Uterus (tissue), 4 donors: Measurements from ENCODE around the gene RPL32. TPM values are rescaled to one million over a fixed set of nuclear protein-coding genes. Genes with fewer than 3 reads are reported as not detected.

Source experiments
- DNase-seq, 2 donors: peaks; one replicate each; pipeline ENCODE4 v3.0.0-alpha.2; 2019 to 2020
- H3K27ac ChIP-seq, 2 donors: fragments of 200-600 bp; sonication (generic); 1 replicate in 1 of 2; 2 replicates in 1 of 2; pipeline ENCODE4 v1.5.1; 2016 to 2018
- H3K27me3 ChIP-seq, 2 donors: fragments of 200-600 bp; sonication (generic); one replicate each; pipeline ENCODE4 v1.5.1; 2018 to 2019; ENCODE audit warnings: control low read depth in 1 of 2
- H3K36me3 ChIP-seq, 2 donors: fragments of 200-600 bp; sonication (generic); one replicate each; pipeline ENCODE4 v1.5.1; 2019; ENCODE audit warnings: control low read depth in 1 of 2
- H3K4me1 ChIP-seq, 2 donors: fragments of 200-600 bp; sonication (generic); one replicate each; pipeline ENCODE4 v1.5.1; 2018 to 2019; ENCODE audit warnings: control low read depth in 1 of 2
- H3K4me3 ChIP-seq, 2 donors: fragments of 200-600 bp; sonication (generic); 1 replicate in 1 of 2; 2 replicates in 1 of 2; pipeline ENCODE4 v1.5.1; 2018 to 2019; ENCODE audit warnings: mild to moderate bottlenecking in 1 of 2
- H3K9me3 ChIP-seq, 2 donors: fragments of 200-600 bp; sonication (generic); one replicate each; pipeline ENCODE4 v1.5.1; 2019; ENCODE audit warnings: control low read depth in 1 of 2
- POLR2A ChIP-seq, 2 donors: fragments of 450-650 bp; IDR thresholded peaks; one replicate each; pipeline ENCODE4 v1.6.1; 2016; ENCODE audit warnings: antibody characterized with exemption in 2 of 2, mild to moderate bottlenecking in 1 of 2, moderate library complexity in 1 of 2
- intact Hi-C: fragments of 100-400 bp; cut with DNase I; formaldehyde crosslinking; loops from one replicate; pipeline ENCODE4 v1.15.1; 2023; ENCODE audit warnings: low total_unique reads
- total RNA-seq, 4 donors: library from RNA; depleted of rRNA in 3 of 4; stranded (reverse); fragments of >200 nt in 3 of 4; gene quantifications; one replicate each; pipeline versions ENCODE4 v1.1.0 to v1.2.4, GENCODE V29; 2014 to 2023
- TF ChIP-seq, protein P1 (sequence below), 4 experiments: fragments of 200-600 bp in 2 of 4; fragments of 450-650 bp in 2 of 4; sonication (generic) in 2 of 4; IDR thresholded peaks; one replicate each; pipeline ENCODE4 v1.5.1; 2016 to 2019; ENCODE audit warnings: antibody characterized with exemption in 4 of 4, mild to moderate bottlenecking in 2 of 4, moderate library complexity in 1 of 4
- donor health status: DM: yes; HTN: yes; CAD: no.

Gene RPL32
- total RNA-seq, 4 donors from 2014 or later, result 538 to 9,435 (median 3,478) TPM

DNA sequence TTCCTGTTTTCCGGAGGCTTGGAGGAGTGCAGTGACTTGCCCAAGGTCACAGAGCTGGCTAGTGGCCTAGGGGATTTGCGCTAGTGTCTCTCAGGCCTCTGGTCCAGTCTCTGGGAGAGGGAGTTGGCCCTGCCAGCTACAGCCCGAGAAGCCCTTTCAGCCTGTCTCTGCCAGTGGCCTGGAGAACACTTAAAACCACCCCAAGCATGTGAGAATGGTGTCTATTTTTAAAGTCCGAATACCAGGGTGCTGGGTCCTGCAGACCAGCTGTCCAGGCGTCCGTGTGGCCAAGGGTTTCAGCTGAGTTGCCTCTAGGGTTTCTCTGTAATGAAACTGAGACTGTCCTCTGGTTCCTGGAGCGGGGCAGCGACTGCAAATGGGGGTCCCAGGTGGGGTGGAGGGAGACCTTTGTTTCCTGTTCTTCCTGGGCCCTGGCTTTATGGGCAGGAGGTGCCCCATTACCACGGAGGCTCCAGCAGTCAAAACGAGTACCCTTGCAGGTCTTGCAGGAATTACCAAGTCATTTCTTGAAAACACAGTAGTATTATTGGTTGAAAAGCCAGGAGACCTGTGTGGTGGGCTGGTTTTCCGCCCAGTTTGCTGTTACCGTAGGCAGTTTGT is 42.7 kb downstream of the RPL32 start:
- Histone ChIP-seq H3K27ac (peak overlapping the region; percentile 91 to 96), H3K4me1 (no peaks in the 10 kb centered on the region), H3K36me3 (no peaks in the 10 kb centered on the region), H3K27me3 (no peaks in the 10 kb centered on the region), H3K9me3 (no peaks in the 10 kb centered on the region), H3K4me3 (no peak overlapping the region)
- intact Hi-C loops, result no loop called here
- no peak for TF ChIP-seq POLR2A (IDR thresholded peaks at IDR 0.05)
- TF ChIP-seq, protein P1, sequence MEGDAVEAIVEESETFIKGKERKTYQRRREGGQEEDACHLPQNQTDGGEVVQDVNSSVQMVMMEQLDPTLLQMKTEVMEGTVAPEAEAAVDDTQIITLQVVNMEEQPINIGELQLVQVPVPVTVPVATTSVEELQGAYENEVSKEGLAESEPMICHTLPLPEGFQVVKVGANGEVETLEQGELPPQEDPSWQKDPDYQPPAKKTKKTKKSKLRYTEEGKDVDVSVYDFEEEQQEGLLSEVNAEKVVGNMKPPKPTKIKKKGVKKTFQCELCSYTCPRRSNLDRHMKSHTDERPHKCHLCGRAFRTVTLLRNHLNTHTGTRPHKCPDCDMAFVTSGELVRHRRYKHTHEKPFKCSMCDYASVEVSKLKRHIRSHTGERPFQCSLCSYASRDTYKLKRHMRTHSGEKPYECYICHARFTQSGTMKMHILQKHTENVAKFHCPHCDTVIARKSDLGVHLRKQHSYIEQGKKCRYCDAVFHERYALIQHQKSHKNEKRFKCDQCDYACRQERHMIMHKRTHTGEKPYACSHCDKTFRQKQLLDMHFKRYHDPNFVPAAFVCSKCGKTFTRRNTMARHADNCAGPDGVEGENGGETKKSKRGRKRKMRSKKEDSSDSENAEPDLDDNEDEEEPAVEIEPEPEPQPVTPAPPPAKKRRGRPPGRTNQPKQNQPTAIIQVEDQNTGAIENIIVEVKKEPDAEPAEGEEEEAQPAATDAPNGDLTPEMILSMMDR (IDR thresholded peaks at IDR 0.05), result no peak
- no peak for DNase-seq

DNA sequence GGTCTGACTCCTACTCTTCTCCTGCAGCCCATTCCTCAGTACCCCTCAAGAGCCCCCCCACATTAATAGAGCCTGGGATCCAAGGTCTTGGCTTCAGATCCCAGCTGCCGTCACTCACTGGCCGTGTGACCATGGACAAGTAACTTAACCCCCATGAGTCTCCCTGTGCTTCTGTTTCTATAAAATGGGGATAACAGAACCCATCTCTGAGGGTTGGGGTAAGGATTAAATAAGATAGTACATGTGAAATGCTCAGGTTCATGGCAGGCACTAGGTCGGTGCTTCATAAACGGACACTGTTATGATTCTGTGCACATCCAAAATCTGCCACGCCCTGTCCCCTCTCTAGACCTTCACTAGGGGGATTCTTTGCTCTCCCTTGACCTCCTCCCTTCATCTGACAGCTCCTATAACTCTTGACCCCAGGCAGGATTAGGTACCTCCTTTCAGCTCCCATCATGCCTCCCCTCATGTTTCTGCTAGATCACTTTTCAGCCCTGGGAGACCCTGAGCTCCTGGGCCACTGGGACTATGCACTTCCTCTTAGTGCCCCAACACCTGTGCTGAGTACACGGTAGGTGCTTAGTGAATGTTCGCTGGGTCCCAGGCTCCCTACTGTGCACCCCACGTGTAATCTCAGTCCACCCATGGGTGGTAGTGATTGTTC is 43.3 kb downstream of the RPL32 start:
- Histone ChIP-seq H3K27ac (peak overlapping the region; percentile 91 to 96), H3K27me3 (no peaks in the 10 kb centered on the region), H3K4me1 (no peaks in the 10 kb centered on the region), H3K36me3 (no peaks in the 10 kb centered on the region), H3K9me3 (no peaks in the 10 kb centered on the region), H3K4me3 (no peak overlapping the region)
- TF ChIP-seq, protein P1 (IDR thresholded peaks at IDR 0.05), result no peak
- no peak for TF ChIP-seq POLR2A (IDR thresholded peaks at IDR 0.05)
- no peak for DNase-seq
- intact Hi-C loops, result no loop called here

- Histone ChIP-seq H3K27me3 (no peaks in the 10 kb centered on the region), H3K9me3 (no peaks in the 10 kb centered on the region), H3K4me3 (peak overlapping the region; percentile 62 to 66), H3K36me3 (no peaks in the 10 kb centered on the region), H3K27ac (peak overlapping the region; percentile 91 to 96), H3K4me1 (no peaks in the 10 kb centered on the region)
- intact Hi-C loops, result no loop called here
- peak in 1 of 2 donors; percentile 25 for DNase-seq
- TF ChIP-seq, protein P1 (IDR thresholded peaks at IDR 0.05), result no peak
- no peak for TF ChIP-seq POLR2A (IDR thresholded peaks at IDR 0.05)
Measured at GRCh38 chr3:12797124-12797891, 44.1 kb downstream of the RPL32 start.

DNA sequence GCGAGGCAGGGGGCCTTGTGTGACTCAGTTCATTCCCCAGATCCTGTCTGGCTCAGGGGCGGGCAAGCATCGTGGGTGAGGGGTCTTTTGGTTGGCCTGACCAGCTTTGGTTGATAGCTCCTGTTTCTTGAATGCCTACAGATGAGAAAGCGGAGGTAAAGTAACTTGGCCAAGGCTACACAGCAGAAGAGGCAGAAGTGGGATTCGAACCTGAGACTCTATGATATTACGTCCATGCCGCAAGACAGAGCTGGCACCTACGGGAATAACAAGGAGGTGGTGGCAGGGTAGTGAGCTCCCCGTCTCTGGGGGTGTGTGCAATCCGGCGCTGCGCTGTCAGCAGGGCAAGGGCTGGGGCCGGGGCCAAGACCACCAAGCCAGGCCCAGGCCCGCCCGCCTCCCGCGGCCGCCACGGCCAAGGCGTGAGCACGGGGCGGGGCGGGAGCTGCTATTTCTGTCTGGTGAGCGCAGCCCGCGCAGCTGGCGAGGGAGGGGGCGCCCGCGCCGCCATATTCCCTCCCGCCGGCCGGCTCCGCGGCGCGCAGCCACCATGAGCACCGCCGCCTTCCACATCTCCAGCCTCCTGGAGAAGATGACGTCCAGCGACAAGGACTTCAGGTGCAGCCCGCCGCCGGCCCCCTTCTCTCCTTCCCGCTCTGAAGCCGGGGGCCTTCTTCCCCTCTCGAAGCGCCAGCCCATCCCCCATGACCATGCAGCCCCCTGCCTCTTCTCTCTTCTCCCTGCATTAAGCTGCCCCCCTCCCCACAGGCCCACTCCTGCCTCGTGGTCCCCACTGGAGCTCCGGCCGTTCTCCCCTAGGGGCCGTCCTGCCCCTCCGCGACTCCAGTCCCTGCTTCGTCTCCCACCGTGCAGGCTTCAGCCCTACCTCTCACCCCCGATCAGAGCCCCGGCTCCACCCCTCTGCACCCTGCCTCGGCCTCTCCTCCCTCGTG is 44.9 kb downstream of the RPL32 start, which contains the start of gene CAND2:
TSS of gene CAND2 (plus strand) at position 510 of the 953 bp plus-strand sequence. CDS start at position 551, 41 bp downstream.
- intact Hi-C loops, result no loop called here

More for the DNA sequence above, 44.9 kb downstream of the RPL32 start, which contains the start of gene CAND2:
- peak; percentile 77 to 80 for DNase-seq
- Histone ChIP-seq H3K36me3 (no peaks in the 10 kb centered on the region), H3K9me3 (no peaks in the 10 kb centered on the region), H3K27me3 (no peaks in the 10 kb centered on the region), H3K4me3 (peak within 1 kb of the TSS; percentile 62 to 66), H3K4me1 (no peaks in the 10 kb centered on the region), H3K27ac (peak within 1 kb of the TSS; percentile 91 to 96)
- TF ChIP-seq, protein P1 (IDR thresholded peaks at IDR 0.05), result peak in 1 of 4 experiments; percentile 7
- TF ChIP-seq POLR2A (IDR thresholded peaks at IDR 0.05), result peak; percentile 24 to 73
